NCI-H69 (cell line): Measurements from ENCODE around the gene SLC29A3.

Source experiments
- DNase-seq: peaks from one replicate; lab custom pipeline; 2025; lab: John Stamatoyannopoulos, UW

Gene SLC29A3

GRCh38 chr10:71300555-71301370, 18.3 kb upstream of the SLC29A3 start:
- DNase-seq: no peak

- no peak for DNase-seq
These were observed 17.6 kb upstream of the SLC29A3 start for GRCh38 chr10:71301371-71301916.

- no peak for DNase-seq
These were observed 16.6 kb upstream of the SLC29A3 start for GRCh38 chr10:71302451-71302850.

- peak; percentile 75 for DNase-seq
These were observed 16.0 kb upstream of the SLC29A3 start for GRCh38 chr10:71302874-71303568.

- DNase-seq: no peak
These were observed 15.5 kb upstream of the SLC29A3 start for GRCh38 chr10:71303569-71303907.

GRCh38 chr10:71304914-71305313, 14.1 kb upstream of the SLC29A3 start:
- DNase-seq: no peak

GRCh38 chr10:71306979-71307378, 12.1 kb upstream of the SLC29A3 start:
- no peak for DNase-seq

- no peak for DNase-seq
These were observed 11.5 kb upstream of the SLC29A3 start for GRCh38 chr10:71307469-71308085.

- DNase-seq: no peak
These were observed 10.8 kb upstream of the SLC29A3 start for GRCh38 chr10:71308244-71308643.

- DNase-seq: no peak
These were observed 10.1 kb upstream of the SLC29A3 start for GRCh38 chr10:71308985-71309384.

- no peak for DNase-seq
These were observed 9.1 kb upstream of the SLC29A3 start for GRCh38 chr10:71309919-71310318.

- no peak for DNase-seq
These were observed 6.8 kb upstream of the SLC29A3 start for GRCh38 chr10:71312220-71312619.

- DNase-seq: peak; percentile 84
These were observed 6.0 kb upstream of the SLC29A3 start for GRCh38 chr10:71312811-71313789.

- DNase-seq: peak; percentile 59
These were observed 4.9 kb upstream of the SLC29A3 start for GRCh38 chr10:71314028-71314693.

GRCh38 chr10:71314694-71315225, 4.3 kb upstream of the SLC29A3 start:
- no peak for DNase-seq

GRCh38 chr10:71316056-71316785, 2.8 kb upstream of the SLC29A3 start:
- DNase-seq: no peak

- DNase-seq: no peak
These were observed 2.3 kb upstream of the SLC29A3 start for GRCh38 chr10:71316786-71317160.

- peak; percentile 12 for DNase-seq
These were observed 1.3 kb upstream of the SLC29A3 start for GRCh38 chr10:71317739-71318138.

GRCh38 chr10:71319800-71320392, 837 bp downstream of the SLC29A3 start:
- DNase-seq: no peak

GRCh38 chr10:71320592-71320991, 1.5 kb downstream of the SLC29A3 start:
- no peak for DNase-seq
